Measurements from ENCODE around the gene NDE1.

DNA sequence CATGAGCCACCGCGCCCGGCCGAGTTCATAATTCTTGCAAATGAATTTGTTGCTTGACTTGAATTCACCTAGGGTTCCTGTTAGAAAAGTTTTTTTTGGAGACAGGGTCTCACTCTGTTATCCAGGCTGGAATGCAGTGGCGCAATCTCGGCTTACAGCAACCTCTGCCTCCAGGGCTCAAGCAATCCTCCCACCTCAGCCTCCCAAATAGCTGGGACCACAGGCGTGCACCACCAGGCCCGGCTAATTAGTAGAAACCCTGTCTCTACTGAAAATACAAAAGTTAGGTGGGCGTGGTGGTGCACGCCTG lies 107.0 kb downstream of the NDE1 start:
- TF ChIP-seq EP300 (IDR thresholded peaks at IDR 0.05), result no peak
- TF ChIP-seq, protein P1, sequence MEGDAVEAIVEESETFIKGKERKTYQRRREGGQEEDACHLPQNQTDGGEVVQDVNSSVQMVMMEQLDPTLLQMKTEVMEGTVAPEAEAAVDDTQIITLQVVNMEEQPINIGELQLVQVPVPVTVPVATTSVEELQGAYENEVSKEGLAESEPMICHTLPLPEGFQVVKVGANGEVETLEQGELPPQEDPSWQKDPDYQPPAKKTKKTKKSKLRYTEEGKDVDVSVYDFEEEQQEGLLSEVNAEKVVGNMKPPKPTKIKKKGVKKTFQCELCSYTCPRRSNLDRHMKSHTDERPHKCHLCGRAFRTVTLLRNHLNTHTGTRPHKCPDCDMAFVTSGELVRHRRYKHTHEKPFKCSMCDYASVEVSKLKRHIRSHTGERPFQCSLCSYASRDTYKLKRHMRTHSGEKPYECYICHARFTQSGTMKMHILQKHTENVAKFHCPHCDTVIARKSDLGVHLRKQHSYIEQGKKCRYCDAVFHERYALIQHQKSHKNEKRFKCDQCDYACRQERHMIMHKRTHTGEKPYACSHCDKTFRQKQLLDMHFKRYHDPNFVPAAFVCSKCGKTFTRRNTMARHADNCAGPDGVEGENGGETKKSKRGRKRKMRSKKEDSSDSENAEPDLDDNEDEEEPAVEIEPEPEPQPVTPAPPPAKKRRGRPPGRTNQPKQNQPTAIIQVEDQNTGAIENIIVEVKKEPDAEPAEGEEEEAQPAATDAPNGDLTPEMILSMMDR (IDR thresholded peaks at IDR 0.05), result no peak
- TF ChIP-seq POLR2AphosphoS5 (IDR thresholded peaks at IDR 0.05), result no peak
- TF ChIP-seq POLR2A (IDR thresholded peaks at IDR 0.05), result no peak
